Mesothelial cell of epicardium (in vitro differentiated cells): ENCODE results near the gene KIF2C. TPM values are rescaled to one million over a fixed set of nuclear protein-coding genes. Genes with fewer than 3 reads are reported as not detected.

Experiments used
- DNase-seq, 2 experiments: peaks; one replicate each; pipeline ENCODE4 v3.0.0; 2021; ENCODE audit warnings: low spot score in 2 of 2; ENCODE audit not compliant: unreplicated experiment in 2 of 2
- H3K27ac Mint-ChIP-seq: 2 replicates; pipeline ENCODE4 v1.8.0; 2021; ENCODE audit warnings: mixed read lengths
- H3K27me3 Mint-ChIP-seq: 2 replicates; pipeline ENCODE4 v1.8.0; 2021; ENCODE audit warnings: low read depth, mixed read lengths
- H3K36me3 Mint-ChIP-seq: 2 replicates; pipeline ENCODE4 v1.8.0; 2021; ENCODE audit warnings: mixed read lengths
- H3K4me1 Mint-ChIP-seq: 2 replicates; pipeline ENCODE4 v1.8.0; 2021; ENCODE audit warnings: mixed read lengths
- H3K4me3 Mint-ChIP-seq: 2 replicates; pipeline ENCODE4 v1.8.0; 2021; ENCODE audit warnings: mild to moderate bottlenecking, moderate library complexity, mixed read lengths
- H3K9me3 Mint-ChIP-seq: 2 replicates; pipeline ENCODE4 v1.8.0; 2021; ENCODE audit warnings: mixed read lengths
- CTCF ChIP-seq: fragments of 200-600 bp; sonication (generic); IDR thresholded peaks from one replicate; pipeline ENCODE4 v1.5.0; 2021; ENCODE audit warnings: antibody characterized with exemption; ENCODE audit not compliant: unreplicated experiment
- total RNA-seq: library from RNA; stranded (reverse); gene quantifications from 3 replicates; pipeline ENCODE4 v1.2.1, GENCODE V29; 2021

The KIF2C gene
- total RNA-seq, 1 donor from 2014 or later, result 18.2 TPM

GRCh38 chr1:44720281-44720680 is 19.4 kb upstream of the KIF2C start:
- no peak for TF ChIP-seq CTCF
- Mint-ChIP-seq H3K36me3 (no peaks in the 10 kb centered on the region), H3K4me1 (peaks cover 4% of the 10 kb centered on the region), H3K27me3 (no peaks in the 10 kb centered on the region), H3K27ac (no peak overlapping the region), H3K4me3 (no peak overlapping the region), H3K9me3 (no peaks in the 10 kb centered on the region)
- DNase-seq, result no peak

- Mint-ChIP-seq H3K9me3 (no peaks in the 10 kb centered on the region), H3K27ac (peak overlapping the region; percentile 90), H3K4me3 (no peak overlapping the region), H3K4me1 (peaks cover 4% of the 10 kb centered on the region), H3K36me3 (no peaks in the 10 kb centered on the region), H3K27me3 (no peaks in the 10 kb centered on the region)
- no peak for DNase-seq
- TF ChIP-seq CTCF, result no peak
Measured at GRCh38 chr1:44721485-44722361, 17.9 kb upstream of the KIF2C start.

GRCh38 chr1:44723064-44723463 is 16.6 kb upstream of the KIF2C start:
- no peak overlapping the region for H3K27ac Mint-ChIP-seq
- no peaks in the 10 kb centered on the region for H3K9me3 Mint-ChIP-seq
- no peaks in the 10 kb centered on the region for H3K27me3 Mint-ChIP-seq
- peaks cover 4% of the 10 kb centered on the region for H3K4me1 Mint-ChIP-seq
- no peaks in the 10 kb centered on the region for H3K36me3 Mint-ChIP-seq
- no peak overlapping the region for H3K4me3 Mint-ChIP-seq
- DNase-seq, result no peak
- TF ChIP-seq CTCF, result no peak

GRCh38 chr1:44723496-44724295 is 15.9 kb upstream of the KIF2C start:
- Mint-ChIP-seq H3K27me3 (no peaks in the 10 kb centered on the region), H3K4me1 (peaks cover 4% of the 10 kb centered on the region), H3K9me3 (no peaks in the 10 kb centered on the region), H3K4me3 (no peak overlapping the region), H3K36me3 (no peaks in the 10 kb centered on the region), H3K27ac (no peak overlapping the region)
- no peak for DNase-seq
- TF ChIP-seq CTCF, result no peak

- H3K27me3 Mint-ChIP-seq, result no peaks in the 10 kb centered on the region
- DNase-seq, result no peak
- H3K4me3 Mint-ChIP-seq, result no peak overlapping the region
- no peak overlapping the region for H3K27ac Mint-ChIP-seq
- no peaks in the 10 kb centered on the region for H3K36me3 Mint-ChIP-seq
- H3K9me3 Mint-ChIP-seq, result no peaks in the 10 kb centered on the region
- H3K4me1 Mint-ChIP-seq, result peaks cover 4% of the 10 kb centered on the region
- no peak for TF ChIP-seq CTCF
Measured at GRCh38 chr1:44724296-44724954, 15.2 kb upstream of the KIF2C start.
